PC-9 (cell line): ENCODE data around the gene GPR137.

Source experiments
- CTCF ChIP-seq: fragments of 200-600 bp; sonication (generic); conservative IDR thresholded peaks from 2 replicates; pipeline ENCODE4 v1.6.1; 2017; ENCODE audit warnings: mixed run types, antibody characterized with exemption, mild to moderate bottlenecking, moderate library complexity
- EZH2 ChIP-seq: fragments of 200-600 bp; sonication (generic); IDR thresholded peaks from 2 replicates; pipeline ENCODE4 v1.8.0; 2017; ENCODE audit warnings: antibody characterized with exemption, low read depth

- TF ChIP-seq CTCF (no peak; the same call in 1 of the 2 replicates), EZH2 (no peak)
These were observed 28.6 kb downstream of the GPR137 start for GRCh38 chr11:64314146-64314804.
